Measurements from ENCODE around the gene AGBL3. TPM values are rescaled to one million over a fixed set of nuclear protein-coding genes. Genes with fewer than 3 reads are reported as not detected.

Gene AGBL3
- total and polyA plus RNA-seq, 2 experiments from 2014 or later, result 3.2 to 5.6 TPM

DNA sequence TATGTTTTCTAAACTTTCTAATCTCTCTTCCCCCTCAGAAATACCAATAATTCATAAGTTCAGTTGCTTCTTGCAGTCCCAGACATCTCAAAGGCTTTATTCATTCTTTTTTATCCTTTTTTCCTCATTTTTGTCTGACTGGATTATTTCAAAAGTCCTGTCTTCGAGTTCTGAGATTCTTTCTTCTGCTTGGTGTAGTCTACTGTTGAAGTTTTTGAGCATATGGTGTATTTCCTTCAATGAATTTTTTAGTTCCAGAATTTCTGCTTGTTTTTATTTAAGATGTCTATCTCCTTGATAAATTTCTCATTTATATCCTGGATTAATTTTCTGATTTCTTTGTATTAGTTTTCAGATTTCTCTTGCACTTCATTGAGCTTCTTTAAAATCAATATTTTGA lies 170.0 kb downstream of the AGBL3 start (continued):
- TF ChIP-seq, protein P1, sequence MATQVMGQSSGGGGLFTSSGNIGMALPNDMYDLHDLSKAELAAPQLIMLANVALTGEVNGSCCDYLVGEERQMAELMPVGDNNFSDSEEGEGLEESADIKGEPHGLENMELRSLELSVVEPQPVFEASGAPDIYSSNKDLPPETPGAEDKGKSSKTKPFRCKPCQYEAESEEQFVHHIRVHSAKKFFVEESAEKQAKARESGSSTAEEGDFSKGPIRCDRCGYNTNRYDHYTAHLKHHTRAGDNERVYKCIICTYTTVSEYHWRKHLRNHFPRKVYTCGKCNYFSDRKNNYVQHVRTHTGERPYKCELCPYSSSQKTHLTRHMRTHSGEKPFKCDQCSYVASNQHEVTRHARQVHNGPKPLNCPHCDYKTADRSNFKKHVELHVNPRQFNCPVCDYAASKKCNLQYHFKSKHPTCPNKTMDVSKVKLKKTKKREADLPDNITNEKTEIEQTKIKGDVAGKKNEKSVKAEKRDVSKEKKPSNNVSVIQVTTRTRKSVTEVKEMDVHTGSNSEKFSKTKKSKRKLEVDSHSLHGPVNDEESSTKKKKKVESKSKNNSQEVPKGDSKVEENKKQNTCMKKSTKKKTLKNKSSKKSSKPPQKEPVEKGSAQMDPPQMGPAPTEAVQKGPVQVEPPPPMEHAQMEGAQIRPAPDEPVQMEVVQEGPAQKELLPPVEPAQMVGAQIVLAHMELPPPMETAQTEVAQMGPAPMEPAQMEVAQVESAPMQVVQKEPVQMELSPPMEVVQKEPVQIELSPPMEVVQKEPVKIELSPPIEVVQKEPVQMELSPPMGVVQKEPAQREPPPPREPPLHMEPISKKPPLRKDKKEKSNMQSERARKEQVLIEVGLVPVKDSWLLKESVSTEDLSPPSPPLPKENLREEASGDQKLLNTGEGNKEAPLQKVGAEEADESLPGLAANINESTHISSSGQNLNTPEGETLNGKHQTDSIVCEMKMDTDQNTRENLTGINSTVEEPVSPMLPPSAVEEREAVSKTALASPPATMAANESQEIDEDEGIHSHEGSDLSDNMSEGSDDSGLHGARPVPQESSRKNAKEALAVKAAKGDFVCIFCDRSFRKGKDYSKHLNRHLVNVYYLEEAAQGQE (IDR thresholded peaks at IDR 0.05; ENCODE audit: unreplicated experiment), result no peak
- no peak for TF ChIP-seq JUNB (IDR thresholded peaks at IDR 0.05; ENCODE audit: unreplicated experiment)
- no peak for TF ChIP-seq NANOG (IDR thresholded peaks at IDR 0.05; ENCODE audit: borderline replicate concordance)
- TF ChIP-seq ZNF114 (CRISPR knock-in tag; IDR thresholded peaks at IDR 0.05), result no peak
- TF ChIP-seq EZH2phosphoT487 (IDR thresholded peaks at IDR 0.05; ENCODE audit: unreplicated experiment), result no peak
- TF ChIP-seq STAT1 (IDR thresholded peaks at IDR 0.05; ENCODE audit: unreplicated experiment), result no peak
- TF ChIP-seq POLR2AphosphoS5 (IDR thresholded peaks at IDR 0.05; ENCODE audit: low read depth), result no peak
- TF ChIP-seq ZNF331 (CRISPR knock-in tag; IDR thresholded peaks at IDR 0.05; ENCODE audit: low read depth), result no peak
- TF ChIP-seq, protein P2, sequence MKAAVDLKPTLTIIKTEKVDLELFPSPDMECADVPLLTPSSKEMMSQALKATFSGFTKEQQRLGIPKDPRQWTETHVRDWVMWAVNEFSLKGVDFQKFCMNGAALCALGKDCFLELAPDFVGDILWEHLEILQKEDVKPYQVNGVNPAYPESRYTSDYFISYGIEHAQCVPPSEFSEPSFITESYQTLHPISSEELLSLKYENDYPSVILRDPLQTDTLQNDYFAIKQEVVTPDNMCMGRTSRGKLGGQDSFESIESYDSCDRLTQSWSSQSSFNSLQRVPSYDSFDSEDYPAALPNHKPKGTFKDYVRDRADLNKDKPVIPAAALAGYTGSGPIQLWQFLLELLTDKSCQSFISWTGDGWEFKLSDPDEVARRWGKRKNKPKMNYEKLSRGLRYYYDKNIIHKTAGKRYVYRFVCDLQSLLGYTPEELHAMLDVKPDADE (IDR thresholded peaks at IDR 0.05), result no peak

- Mint-ChIP-seq H3K27ac (no peak overlapping the region), H3K4me1 (peaks cover 20% of the 10 kb centered on the region), H3K27me3 (ENCODE audit: insufficient read depth, low read depth, poor library complexity) (peaks cover 5% of the 10 kb centered on the region), H3K4me3 (no peak overlapping the region), H3K36me3 (ENCODE audit: low read depth) (peaks cover 83% of the 10 kb centered on the region), H3K9me3 (peaks cover 87% of the 10 kb centered on the region)
- DNase-seq (ENCODE audit: low spot score) (no peak), ATAC-seq (no peak)
- no peaks in the 10 kb centered on the region for H3K27me3 ChIP-seq (ENCODE audit: insufficient read depth)
- no peaks in the 10 kb centered on the region for H4K20me1 ChIP-seq (replicated peaks; ENCODE audit: insufficient read depth)
- H3K4me3 ChIP-seq, result no peak overlapping the region
- no peaks in the 10 kb centered on the region for H3K79me2 ChIP-seq (replicated peaks; ENCODE audit: insufficient read depth)
- no peaks in the 10 kb centered on the region for H3F3A ChIP-seq (replicated peaks; ENCODE audit: low read depth)
- no peak overlapping the region for H3K4me2 ChIP-seq
- H3K4me1 ChIP-seq (ENCODE audit: insufficient read depth), result peaks cover 23% of the 10 kb centered on the region
- no peak overlapping the region for H2AFZ ChIP-seq
- peaks cover 14% of the 10 kb centered on the region; the same call in 1 of the 2 replicates for H3K36me3 ChIP-seq (ENCODE audit: insufficient read depth)
- no peak overlapping the region for H3K27ac ChIP-seq (ENCODE audit: low read depth)
- H3K9me2 ChIP-seq (ENCODE audit: insufficient read depth), result peaks cover 4% of the 10 kb centered on the region
- no peak for TF ChIP-seq EZH2phosphoT487 (IDR thresholded peaks at IDR 0.05; ENCODE audit: unreplicated experiment)
- TF ChIP-seq ZNF114 (CRISPR knock-in tag; IDR thresholded peaks at IDR 0.05), result no peak
- TF ChIP-seq, protein P2 (IDR thresholded peaks at IDR 0.05), result no peak
- TF ChIP-seq POLR2AphosphoS5 (IDR thresholded peaks at IDR 0.05; ENCODE audit: low read depth), result no peak
- TF ChIP-seq, protein P1 (IDR thresholded peaks at IDR 0.05; ENCODE audit: unreplicated experiment), result no peak
Measured at GRCh38 chr7:135158141-135158655, 171.9 kb downstream of the AGBL3 start.
